SHP77 (cell line): Measurements from ENCODE around the gene LINGO4.

ENCODE experiments used
- DNase-seq, 2 experiments: peaks; one replicate each; lab custom pipeline; 2025; lab: John Stamatoyannopoulos, UW

The LINGO4 gene

GRCh38 chr1:151814426-151814825 is 9.2 kb upstream of the LINGO4 start:
- no peak for DNase-seq

- no peak for DNase-seq
Observed at GRCh38 chr1:151813271-151813977, 8.2 kb upstream of the LINGO4 start.

GRCh38 chr1:151811181-151811580 is 6.0 kb upstream of the LINGO4 start:
- DNase-seq: no peak

GRCh38 chr1:151809985-151810556 is 4.9 kb upstream of the LINGO4 start:
- DNase-seq: no peak

GRCh38 chr1:151809290-151809984 is 4.2 kb upstream of the LINGO4 start:
- DNase-seq: no peak

- no peak for DNase-seq
Observed at GRCh38 chr1:151807766-151808165, 2.5 kb upstream of the LINGO4 start.

GRCh38 chr1:151807131-151807530 is 1.9 kb upstream of the LINGO4 start:
- DNase-seq: no peak

GRCh38 chr1:151806170-151806569 is 951 bp upstream of the LINGO4 start:
- DNase-seq: no peak

GRCh38 chr1:151803915-151804314 is 1.3 kb downstream of the LINGO4 start:
- DNase-seq: no peak

GRCh38 chr1:151803164-151803563 is 2.1 kb downstream of the LINGO4 start:
- DNase-seq: no peak

- no peak for DNase-seq
Observed at GRCh38 chr1:151802372-151802771, 2.8 kb downstream of the LINGO4 start.

GRCh38 chr1:151801846-151802245 is 3.4 kb downstream of the LINGO4 start:
- DNase-seq: no peak

GRCh38 chr1:151801310-151801820 is 3.9 kb downstream of the LINGO4 start:
- DNase-seq: no peak

GRCh38 chr1:151800830-151801229 is 4.4 kb downstream of the LINGO4 start:
- DNase-seq: no peak

- DNase-seq: no peak
Observed at GRCh38 chr1:151799179-151800022, 5.8 kb downstream of the LINGO4 start.

GRCh38 chr1:151798571-151798970 is 6.6 kb downstream of the LINGO4 start:
- DNase-seq: no peak

GRCh38 chr1:151790940-151791651 is 14.1 kb downstream of the LINGO4 start:
- peak; percentile 76 to 80 for DNase-seq

- peak; percentile 100 for DNase-seq
Observed at GRCh38 chr1:151790071-151790939, 14.9 kb downstream of the LINGO4 start, which contains the start of gene TDRKH. Gene TDRKH, minus strand, starts transcription at chr1:151790500. Its CDS starts 7,478 bp downstream, at chr1:151783022.

GRCh38 chr1:151787689-151788088 is 17.5 kb downstream of the LINGO4 start:
- no peak for DNase-seq

- DNase-seq: no peak
Observed at GRCh38 chr1:151783796-151784195, 21.4 kb downstream of the LINGO4 start.
